ENCODE results near the gene MDFIC. TPM values are rescaled to one million over a fixed set of nuclear protein-coding genes. Genes with fewer than 3 reads are reported as not detected.

The MDFIC gene
- total and polyA plus RNA-seq, 12 donors, result 7.6 to 55.7 (median 33.6) TPM

GRCh38 chr7:114988755-114989375, 67.0 kb downstream of the MDFIC start:
- DNase-seq (peak; percentile 54 to 71), ATAC-seq (peak; percentile 33 to 91 (median 77))
- H3K4me1 ChIP-seq, result peaks cover 8 to 66% (median 50%) of the 10 kb centered on the region in 9 donors
- peak overlapping the region in 9 of 10 donors; percentile 60 to 83 (median 66) for H3K27ac ChIP-seq
- H3K36me3 ChIP-seq, result peaks cover 0 to 4% (median 0%) of the 10 kb centered on the region in 9 donors
- H3K9me3 ChIP-seq, result peaks cover 0 to 12% (median 0%) of the 10 kb centered on the region in 11 donors
- intact Hi-C loops (cut with DNase I), result loop anchor here in 6 of 10 donors (5.0 to 10.0 kb wide), 3 partner anchors 57 to 67 kb away; partner anchors contain the start of gene MDFIC (in 5 of the 6)
- no peaks in the 10 kb centered on the region for H3K27me3 ChIP-seq
- 29 to 40% methylated on average over 2 of the region's 2 CpGs for WGBS, 2 donors
- peak overlapping the region in 1 of 10 donors; percentile 19 for H3K4me3 ChIP-seq
- TF ChIP-seq, protein P1, sequence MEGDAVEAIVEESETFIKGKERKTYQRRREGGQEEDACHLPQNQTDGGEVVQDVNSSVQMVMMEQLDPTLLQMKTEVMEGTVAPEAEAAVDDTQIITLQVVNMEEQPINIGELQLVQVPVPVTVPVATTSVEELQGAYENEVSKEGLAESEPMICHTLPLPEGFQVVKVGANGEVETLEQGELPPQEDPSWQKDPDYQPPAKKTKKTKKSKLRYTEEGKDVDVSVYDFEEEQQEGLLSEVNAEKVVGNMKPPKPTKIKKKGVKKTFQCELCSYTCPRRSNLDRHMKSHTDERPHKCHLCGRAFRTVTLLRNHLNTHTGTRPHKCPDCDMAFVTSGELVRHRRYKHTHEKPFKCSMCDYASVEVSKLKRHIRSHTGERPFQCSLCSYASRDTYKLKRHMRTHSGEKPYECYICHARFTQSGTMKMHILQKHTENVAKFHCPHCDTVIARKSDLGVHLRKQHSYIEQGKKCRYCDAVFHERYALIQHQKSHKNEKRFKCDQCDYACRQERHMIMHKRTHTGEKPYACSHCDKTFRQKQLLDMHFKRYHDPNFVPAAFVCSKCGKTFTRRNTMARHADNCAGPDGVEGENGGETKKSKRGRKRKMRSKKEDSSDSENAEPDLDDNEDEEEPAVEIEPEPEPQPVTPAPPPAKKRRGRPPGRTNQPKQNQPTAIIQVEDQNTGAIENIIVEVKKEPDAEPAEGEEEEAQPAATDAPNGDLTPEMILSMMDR (IDR thresholded peaks at IDR 0.05), result no peak

DNA sequence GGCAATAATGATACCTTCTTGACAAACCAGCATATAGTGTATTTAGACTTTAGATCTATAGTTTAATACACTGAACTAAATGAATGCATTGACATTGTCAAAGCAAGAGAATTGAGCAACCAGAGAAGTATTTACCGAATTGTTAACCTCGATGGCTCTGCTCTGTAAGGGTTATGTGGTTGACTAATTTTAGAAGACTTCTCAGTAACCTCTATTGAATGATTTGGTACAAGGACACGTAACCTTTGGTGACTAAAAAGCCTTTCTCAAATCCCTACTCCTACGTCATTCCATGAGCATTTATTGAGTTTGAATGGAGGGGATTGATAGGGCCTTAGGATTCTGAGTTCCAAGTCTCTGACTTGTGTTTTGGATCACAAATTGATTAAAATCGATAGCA, 67.6 kb downstream of the MDFIC start:
- intact Hi-C loops (cut with DNase I), result loop anchor here in 6 of 10 donors (5.0 to 10.0 kb wide), 3 partner anchors 57 to 67 kb away; partner anchors contain the start of gene MDFIC (in 5 of the 6)
- no peaks in the 10 kb centered on the region for H3K36me3 ChIP-seq
- no peak overlapping the region for H3K4me3 ChIP-seq
- peak overlapping the region in 6 of 10 donors; percentile 60 to 83 (median 73) for H3K27ac ChIP-seq
- ATAC-seq (no peak), DNase-seq (no peak)
- no peaks in the 10 kb centered on the region for H3K27me3 ChIP-seq
- H3K9me3 ChIP-seq, result peaks cover 0 to 12% (median 0%) of the 10 kb centered on the region in 11 donors
- 82 to 89% methylated on average over 5 of the region's 5 CpGs for WGBS, 2 donors
- H3K4me1 ChIP-seq, result peaks cover 8 to 60% (median 50%) of the 10 kb centered on the region in 9 donors
- TF ChIP-seq, protein P1 (IDR thresholded peaks at IDR 0.05), result no peak

DNA sequence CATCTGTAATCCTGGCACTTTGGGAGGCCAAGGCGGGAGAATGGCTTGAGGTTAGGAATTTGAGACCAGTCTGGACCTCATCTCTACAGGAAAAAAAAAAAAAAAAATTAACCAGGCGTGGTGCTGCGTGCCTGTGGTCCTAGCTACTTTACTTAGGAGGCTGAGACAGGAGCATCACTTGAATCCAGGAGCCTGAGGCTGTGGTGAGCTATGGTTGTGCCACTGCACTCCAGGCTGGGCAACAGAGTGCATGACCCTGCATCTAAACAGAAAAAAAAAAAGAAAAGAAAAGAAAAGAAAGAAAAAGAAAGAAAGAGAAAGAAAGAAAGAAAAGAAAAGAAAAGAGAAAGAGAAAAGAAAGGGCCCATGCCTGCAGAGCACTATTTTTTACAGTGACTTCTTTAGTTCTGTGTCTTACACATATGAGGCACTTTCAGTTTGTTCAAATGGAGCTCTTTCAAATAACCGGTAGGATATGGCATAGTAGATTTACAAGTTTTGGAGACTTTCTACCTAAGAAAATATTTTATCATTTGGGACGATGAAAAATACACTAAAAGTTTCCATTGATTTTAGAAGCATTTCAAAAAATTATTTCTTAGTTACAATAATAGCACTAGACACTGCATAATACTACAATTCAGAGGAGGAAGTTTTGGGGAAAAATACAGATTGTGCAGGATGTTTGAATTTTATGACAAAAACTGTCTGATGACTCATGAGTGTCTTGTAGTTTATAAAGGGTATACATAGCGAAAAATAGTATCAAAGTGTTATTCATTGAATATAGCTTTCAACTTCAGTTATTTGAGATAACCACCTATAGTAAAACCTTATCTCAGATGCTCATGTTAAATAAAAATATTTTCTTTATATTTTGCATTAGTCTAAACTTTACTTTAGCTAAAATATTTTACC, 75.9 kb downstream of the MDFIC start:
- peaks cover 0 to 17% (median 5%) of the 10 kb centered on the region in 9 donors for H3K36me3 ChIP-seq
- 91 to 95% methylated on average over 6 of the region's 6 CpGs for WGBS, 2 donors
- peaks cover 0 to 14% (median 0%) of the 10 kb centered on the region in 9 donors for H3K4me1 ChIP-seq
- ATAC-seq, result no peak
- intact Hi-C loops (cut with DNase I), result no loop called here
- no peaks in the 10 kb centered on the region for H3K9me3 ChIP-seq
- no peak overlapping the region for H3K27ac ChIP-seq
- DNase-seq, result no peak
- TF ChIP-seq, protein P1 (IDR thresholded peaks at IDR 0.05), result no peak
- no peaks in the 10 kb centered on the region for H3K27me3 ChIP-seq
- H3K4me3 ChIP-seq, result no peak overlapping the region

DNA sequence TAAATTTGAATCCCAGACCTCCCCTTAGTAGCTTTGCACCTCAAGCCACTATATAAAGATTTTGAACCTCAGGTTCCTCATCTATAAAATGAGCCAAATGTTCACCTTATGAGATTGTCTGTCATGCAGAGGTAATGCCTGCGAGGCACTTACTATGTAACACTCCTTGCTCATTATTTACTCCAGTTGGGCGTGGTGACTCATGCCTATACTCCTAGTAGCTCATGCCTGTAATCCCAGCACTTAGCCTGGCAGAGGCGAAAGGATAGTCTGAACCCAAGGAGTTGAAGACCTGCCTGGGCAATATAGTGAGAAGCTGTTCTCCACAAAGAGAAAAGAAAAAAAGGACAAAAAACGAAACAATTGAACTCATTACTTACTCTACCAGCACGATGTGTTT, 82.2 kb downstream of the MDFIC start:
- Histone ChIP-seq H3K27ac (no peak overlapping the region), H3K9me3 (no peaks in the 10 kb centered on the region), H3K4me3 (no peak overlapping the region), H3K4me1 (peaks cover 0 to 28% (median 16%) of the 10 kb centered on the region in 9 donors), H3K36me3 (peaks cover 0 to 6% (median 0%) of the 10 kb centered on the region in 9 donors), H3K27me3 (no peaks in the 10 kb centered on the region)
- intact Hi-C loops (cut with DNase I), result loop anchor here in 1 of 10 donors (10.0 kb wide), 1 partner anchor 79 kb away; the partner anchor contains the start of gene MDFIC
- DNase-seq, result no peak
- WGBS, 2 donors, result 97% methylated on average over 5 of the region's 5 CpGs
- ATAC-seq, result no peak
- TF ChIP-seq, protein P1 (IDR thresholded peaks at IDR 0.05), result no peak
